ENCODE measurements around the gene CMTM4. TPM values are rescaled to one million over a fixed set of nuclear protein-coding genes. Genes with fewer than 3 reads are reported as not detected.
A peak's percentile ranks its signal among the peaks of the same experiment; 100 is the strongest.

The CMTM4 gene
- total RNA-seq, 1 donor from 2014 or later: 82.3 TPM

DNA sequence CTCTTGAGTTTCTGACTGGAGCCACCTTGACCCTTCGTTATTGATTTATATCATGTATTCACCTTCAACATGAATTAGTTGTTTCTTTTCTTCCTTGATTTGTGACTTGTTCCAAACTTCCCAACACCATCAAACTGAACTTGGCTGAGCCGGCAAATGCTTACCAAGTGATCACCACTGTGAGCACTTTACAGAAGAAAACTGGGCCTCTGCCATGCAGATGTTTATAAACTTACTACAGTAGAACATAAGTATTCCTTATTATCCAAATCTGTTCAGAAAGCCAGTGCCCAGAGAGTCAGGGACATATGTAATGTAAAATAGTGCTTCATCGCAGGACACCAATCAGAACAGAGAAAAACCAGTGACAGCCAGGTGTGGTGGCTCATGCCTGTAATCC, 19.9 kb downstream of the CMTM4 start:
- Mint-ChIP-seq H3K27me3 (no peaks in the 10 kb centered on the region), H3K4me3 (ENCODE audit: low read depth) (no peak overlapping the region), H3K27ac (no peak overlapping the region), H3K9me3 (ENCODE audit: low read depth) (no peaks in the 10 kb centered on the region), H3K36me3 (ENCODE audit: insufficient read depth) (peaks cover 5% of the 10 kb centered on the region), H3K4me1 (ENCODE audit: low read depth) (peaks cover 1% of the 10 kb centered on the region)
- TF ChIP-seq, protein P1, sequence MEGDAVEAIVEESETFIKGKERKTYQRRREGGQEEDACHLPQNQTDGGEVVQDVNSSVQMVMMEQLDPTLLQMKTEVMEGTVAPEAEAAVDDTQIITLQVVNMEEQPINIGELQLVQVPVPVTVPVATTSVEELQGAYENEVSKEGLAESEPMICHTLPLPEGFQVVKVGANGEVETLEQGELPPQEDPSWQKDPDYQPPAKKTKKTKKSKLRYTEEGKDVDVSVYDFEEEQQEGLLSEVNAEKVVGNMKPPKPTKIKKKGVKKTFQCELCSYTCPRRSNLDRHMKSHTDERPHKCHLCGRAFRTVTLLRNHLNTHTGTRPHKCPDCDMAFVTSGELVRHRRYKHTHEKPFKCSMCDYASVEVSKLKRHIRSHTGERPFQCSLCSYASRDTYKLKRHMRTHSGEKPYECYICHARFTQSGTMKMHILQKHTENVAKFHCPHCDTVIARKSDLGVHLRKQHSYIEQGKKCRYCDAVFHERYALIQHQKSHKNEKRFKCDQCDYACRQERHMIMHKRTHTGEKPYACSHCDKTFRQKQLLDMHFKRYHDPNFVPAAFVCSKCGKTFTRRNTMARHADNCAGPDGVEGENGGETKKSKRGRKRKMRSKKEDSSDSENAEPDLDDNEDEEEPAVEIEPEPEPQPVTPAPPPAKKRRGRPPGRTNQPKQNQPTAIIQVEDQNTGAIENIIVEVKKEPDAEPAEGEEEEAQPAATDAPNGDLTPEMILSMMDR (IDR thresholded peaks at IDR 0.05; ENCODE audit: unreplicated experiment): no peak
- DNase-seq (ENCODE audit: low spot score, unreplicated experiment): no peak

DNA sequence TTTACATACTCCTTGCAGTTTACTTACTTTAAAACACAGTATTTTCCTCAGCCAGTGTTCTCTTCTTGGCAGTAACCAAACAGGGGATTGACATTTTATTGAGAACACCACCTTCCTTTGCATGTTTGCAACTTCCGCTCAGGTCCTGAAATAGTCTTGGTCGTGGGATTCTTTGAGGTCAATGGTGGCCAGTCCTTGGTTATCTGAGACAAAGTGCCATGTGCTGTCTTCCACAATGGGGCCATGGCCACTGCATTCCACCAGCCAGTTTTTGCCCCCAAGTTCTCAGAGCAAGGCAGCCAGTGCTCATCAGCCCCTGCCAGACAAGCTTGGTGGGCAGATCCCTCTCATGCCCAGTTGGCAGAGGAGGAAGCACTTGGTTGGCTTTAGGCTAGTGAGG, 22.9 kb downstream of the CMTM4 start:
- Mint-ChIP-seq H3K4me3 (ENCODE audit: low read depth) (no peak overlapping the region), H3K27me3 (no peaks in the 10 kb centered on the region), H3K27ac (no peak overlapping the region), H3K36me3 (ENCODE audit: insufficient read depth) (peaks cover 2% of the 10 kb centered on the region), H3K9me3 (ENCODE audit: low read depth) (no peaks in the 10 kb centered on the region), H3K4me1 (ENCODE audit: low read depth) (peaks cover 1% of the 10 kb centered on the region)
- DNase-seq (ENCODE audit: low spot score, unreplicated experiment): no peak
- TF ChIP-seq, protein P1 (IDR thresholded peaks at IDR 0.05; ENCODE audit: unreplicated experiment): no peak

DNA sequence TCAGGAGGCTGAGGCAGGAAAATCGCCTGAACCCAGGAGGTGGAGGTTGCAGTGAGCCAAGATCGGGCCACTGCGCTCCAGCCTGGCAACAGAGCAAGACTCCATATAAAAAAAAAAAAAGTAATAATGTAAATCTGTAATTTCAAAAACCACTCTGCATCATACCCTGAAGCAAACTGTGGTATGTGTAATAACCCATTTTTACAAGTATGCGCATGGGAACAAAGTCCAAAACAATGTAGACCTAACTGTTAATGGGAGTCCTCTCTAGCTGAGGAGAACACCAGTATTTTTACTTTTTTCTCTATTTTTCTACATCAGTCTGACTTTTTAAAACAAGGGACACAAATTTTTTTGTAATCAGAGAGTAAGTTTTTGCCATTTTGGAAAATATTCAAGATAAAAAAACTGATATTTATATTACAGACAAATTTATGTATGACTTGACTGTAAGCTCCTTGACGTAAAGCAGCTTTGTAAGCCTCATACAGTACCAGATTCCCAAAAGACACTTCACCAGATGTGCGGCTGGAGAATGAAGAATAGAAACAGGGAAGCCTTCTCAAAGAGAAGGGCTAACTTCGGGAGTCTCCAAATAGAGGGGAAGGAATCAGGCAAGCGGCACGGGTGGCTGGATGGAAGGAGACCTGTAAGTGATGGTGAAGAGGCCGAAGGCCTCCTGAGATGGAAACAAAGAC, 25.7 kb downstream of the CMTM4 start:
- TF ChIP-seq, protein P1 (IDR thresholded peaks at IDR 0.05; ENCODE audit: unreplicated experiment): no peak
- Mint-ChIP-seq H3K27me3 (no peaks in the 10 kb centered on the region), H3K36me3 (ENCODE audit: insufficient read depth) (no peaks in the 10 kb centered on the region), H3K9me3 (ENCODE audit: low read depth) (no peaks in the 10 kb centered on the region), H3K4me3 (ENCODE audit: low read depth) (no peak overlapping the region), H3K4me1 (ENCODE audit: low read depth) (peaks cover under 1% of the 10 kb centered on the region), H3K27ac (peak overlapping the region; percentile 51)
- DNase-seq (ENCODE audit: low spot score, unreplicated experiment): no peak

DNA sequence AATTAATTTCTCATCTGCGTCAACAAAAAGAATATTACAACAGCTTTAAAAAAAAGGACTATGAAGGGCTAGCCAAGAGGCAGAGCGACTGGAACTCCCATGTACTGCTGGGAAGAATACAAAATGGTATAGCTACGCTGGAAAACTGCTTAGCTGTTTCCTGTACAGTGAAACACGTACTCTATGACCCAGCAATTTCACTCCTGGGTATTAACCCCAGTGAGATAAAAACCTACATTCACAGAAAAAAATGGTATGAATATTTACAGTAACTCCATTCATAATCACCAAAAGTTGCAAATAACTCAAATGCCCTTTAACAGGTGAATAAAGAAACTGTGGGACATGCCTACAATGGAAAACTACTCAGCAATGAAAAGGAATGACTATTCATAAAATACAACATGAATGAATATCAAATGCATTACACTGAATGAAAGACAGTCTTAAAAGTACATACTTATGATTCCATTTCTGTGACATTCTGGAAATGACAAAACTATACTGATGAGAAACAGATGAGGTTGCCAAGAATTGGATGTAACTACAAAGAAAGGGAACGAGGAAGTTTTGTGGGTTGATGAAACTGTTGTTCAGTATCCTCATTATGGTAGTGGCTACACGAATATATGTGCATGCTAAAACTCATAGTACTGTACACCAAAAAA, 27.6 kb downstream of the CMTM4 start:
- H3K27ac Mint-ChIP-seq: no peak overlapping the region
- no peak for DNase-seq (ENCODE audit: low spot score, unreplicated experiment)
- H3K27me3 Mint-ChIP-seq: no peaks in the 10 kb centered on the region
- no peaks in the 10 kb centered on the region for H3K36me3 Mint-ChIP-seq (ENCODE audit: insufficient read depth)
- no peak overlapping the region for H3K4me3 Mint-ChIP-seq (ENCODE audit: low read depth)
- H3K9me3 Mint-ChIP-seq (ENCODE audit: low read depth): no peaks in the 10 kb centered on the region
- TF ChIP-seq, protein P1 (IDR thresholded peaks at IDR 0.05; ENCODE audit: unreplicated experiment): no peak
- no peaks in the 10 kb centered on the region for H3K4me1 Mint-ChIP-seq (ENCODE audit: low read depth)

DNA sequence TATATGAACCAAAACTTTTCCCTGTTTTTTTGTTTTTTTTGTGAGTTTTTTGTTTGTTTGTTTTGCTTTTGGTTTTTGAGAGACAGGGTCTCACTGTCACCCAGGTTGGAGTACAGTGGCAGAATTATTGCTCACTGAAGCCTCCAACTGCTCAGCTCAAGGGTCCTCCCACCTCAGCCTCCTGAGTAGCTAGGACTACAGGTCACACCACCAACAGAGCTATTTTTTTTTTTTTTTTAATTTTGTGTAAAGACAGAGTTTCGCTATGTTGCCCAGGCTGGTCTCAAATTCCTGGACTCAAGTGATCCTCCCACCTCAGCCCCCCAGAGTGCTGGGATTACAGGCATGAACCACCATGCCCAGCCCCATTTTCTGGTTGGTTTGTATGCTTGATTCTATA, 28.6 kb downstream of the CMTM4 start:
- Mint-ChIP-seq H3K4me1 (ENCODE audit: low read depth) (no peaks in the 10 kb centered on the region), H3K4me3 (ENCODE audit: low read depth) (no peak overlapping the region), H3K27me3 (no peaks in the 10 kb centered on the region), H3K36me3 (ENCODE audit: insufficient read depth) (no peaks in the 10 kb centered on the region), H3K27ac (no peak overlapping the region), H3K9me3 (ENCODE audit: low read depth) (no peaks in the 10 kb centered on the region)
- DNase-seq (ENCODE audit: low spot score, unreplicated experiment): no peak
- TF ChIP-seq, protein P1 (IDR thresholded peaks at IDR 0.05; ENCODE audit: unreplicated experiment): no peak

Measured in progenitor cell of endocrine pancreas (in vitro differentiated cells).